GM18505 (cell line): ENCODE results near the gene DNAJC12.
"Not testable (repeated sequence)": the region's sequence is repeated elsewhere in the genome, so short reads cannot be mapped to it uniquely, and the experiment has no call there.

ENCODE experiments used
- ATAC-seq: cut with Tn5 transposase; IDR thresholded peaks from one replicate; pipeline ENCODE4 v1.9.1; 2021; ENCODE audit not compliant: unreplicated experiment
- POLR2A ChIP-seq: IDR thresholded peaks from 4 replicates; pipeline ENCODE4 v1.6.1; 2011; ENCODE audit warnings: borderline replicate concordance; ENCODE audit not compliant: insufficient read depth, insufficient read length; ENCODE audit errors: extremely low read depth

Gene DNAJC12

GRCh38 chr10:67837541-67838314, at the start of gene DNAJC12:
Gene DNAJC12, minus strand, starts transcription at chr10:67838188. Its CDS starts 177 bp downstream, at chr10:67838011.
- ATAC-seq = peak; percentile 90
- no peak for TF ChIP-seq POLR2A

DNA sequence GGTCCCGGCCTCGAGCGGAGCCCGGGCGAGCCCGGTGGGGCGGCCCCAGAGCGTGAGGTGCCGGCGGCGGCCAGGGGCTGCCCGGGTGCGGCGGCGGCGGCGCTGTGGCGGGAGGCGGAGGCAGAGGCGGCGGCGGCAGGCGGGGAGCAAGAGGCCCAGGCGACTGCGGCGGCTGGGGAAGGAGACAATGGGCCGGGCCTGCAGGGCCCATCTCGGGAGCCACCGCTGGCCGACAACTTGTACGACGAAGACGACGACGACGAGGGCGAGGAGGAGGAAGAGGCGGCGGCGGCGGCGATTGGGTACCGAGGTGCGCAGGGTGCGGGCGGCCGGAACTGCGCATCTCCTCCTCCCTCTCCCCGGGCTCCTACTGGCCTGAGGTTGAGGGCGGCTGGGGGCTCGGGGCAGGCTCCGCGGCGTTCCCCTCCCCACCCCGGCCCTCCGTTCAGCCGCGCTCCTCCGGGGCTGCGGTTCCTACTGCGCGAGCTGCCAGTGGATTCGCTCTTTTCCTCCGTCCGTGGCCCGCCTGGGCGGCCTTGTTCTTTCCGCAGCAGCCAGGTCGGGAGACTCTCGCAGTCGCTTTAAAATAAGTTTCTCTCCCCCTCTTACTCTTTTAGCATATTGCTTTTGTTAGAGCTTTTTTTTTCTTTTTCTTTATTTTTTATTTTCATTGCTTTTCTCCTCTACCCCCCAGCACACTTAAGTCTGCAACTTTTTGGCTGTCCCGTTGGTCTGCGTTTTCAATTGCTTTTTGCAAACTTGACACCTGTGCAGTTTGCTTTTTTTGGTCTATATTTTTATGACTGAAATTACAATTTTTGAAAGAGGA, 47.1 kb upstream of the DNAJC12 start:
- ATAC-seq = peak; percentile 66
- peak; percentile 44 for TF ChIP-seq POLR2A

- peak; percentile 88 for ATAC-seq
These were observed 46.4 kb upstream of the DNAJC12 start, which contains the start of gene SIRT1 for GRCh38 chr10:67884313-67884841. Gene SIRT1, plus strand, starts transcription at chr10:67884656. Its CDS starts 66 bp downstream, at chr10:67884722.

GRCh38 chr10:67883710-67884312, 45.8 kb upstream of the DNAJC12 start:
- TF ChIP-seq POLR2A = no peak
- ATAC-seq = no peak

More at GRCh38 chr10:67884313-67884841, 46.4 kb upstream of the DNAJC12 start, which contains the start of gene SIRT1:
- peak; percentile 98 for TF ChIP-seq POLR2A

DNA sequence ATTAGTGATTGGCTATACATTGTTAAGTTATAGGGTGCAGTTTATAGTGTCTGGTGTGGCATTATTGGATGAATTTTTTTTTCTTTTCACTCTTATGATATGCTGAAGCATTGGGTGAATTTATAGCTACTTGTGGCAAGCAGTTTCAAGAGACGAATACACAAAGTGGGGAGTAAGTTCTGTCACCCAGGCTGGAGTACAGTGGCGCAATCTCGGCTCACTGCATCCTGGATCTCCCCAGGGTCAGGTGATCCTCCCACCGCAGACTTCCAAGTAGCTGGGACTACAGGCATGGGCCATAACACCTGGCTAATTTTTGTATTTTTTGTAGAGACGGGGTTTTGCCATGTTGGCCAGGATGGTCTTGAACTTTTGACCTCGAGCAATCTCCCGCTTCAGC, 40.1 kb upstream of the DNAJC12 start:
- no peak for TF ChIP-seq POLR2A

DNA sequence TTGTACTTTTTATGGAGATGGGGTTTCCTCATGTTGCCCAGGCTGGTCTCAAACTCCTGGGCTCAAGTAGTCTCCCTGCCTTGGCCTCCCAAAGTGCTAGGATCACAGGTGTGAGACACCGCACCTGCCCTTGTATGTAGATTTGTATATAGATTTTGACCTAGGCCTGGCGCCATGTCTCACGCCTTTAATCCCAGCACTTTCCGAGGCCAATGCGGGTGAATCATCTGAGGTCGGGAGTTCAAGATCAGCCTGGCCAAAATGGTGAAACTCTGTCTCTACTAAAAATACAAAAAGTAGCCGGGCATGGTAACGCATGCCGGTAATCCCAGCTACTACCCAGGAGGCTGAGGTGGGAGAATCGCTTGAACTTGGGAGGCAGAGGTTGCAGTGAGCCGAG, 39.4 kb upstream of the DNAJC12 start:
- not testable (repeated sequence) for ATAC-seq

More for the DNA sequence above, 40.1 kb upstream of the DNAJC12 start:
- ATAC-seq = no peak

DNA sequence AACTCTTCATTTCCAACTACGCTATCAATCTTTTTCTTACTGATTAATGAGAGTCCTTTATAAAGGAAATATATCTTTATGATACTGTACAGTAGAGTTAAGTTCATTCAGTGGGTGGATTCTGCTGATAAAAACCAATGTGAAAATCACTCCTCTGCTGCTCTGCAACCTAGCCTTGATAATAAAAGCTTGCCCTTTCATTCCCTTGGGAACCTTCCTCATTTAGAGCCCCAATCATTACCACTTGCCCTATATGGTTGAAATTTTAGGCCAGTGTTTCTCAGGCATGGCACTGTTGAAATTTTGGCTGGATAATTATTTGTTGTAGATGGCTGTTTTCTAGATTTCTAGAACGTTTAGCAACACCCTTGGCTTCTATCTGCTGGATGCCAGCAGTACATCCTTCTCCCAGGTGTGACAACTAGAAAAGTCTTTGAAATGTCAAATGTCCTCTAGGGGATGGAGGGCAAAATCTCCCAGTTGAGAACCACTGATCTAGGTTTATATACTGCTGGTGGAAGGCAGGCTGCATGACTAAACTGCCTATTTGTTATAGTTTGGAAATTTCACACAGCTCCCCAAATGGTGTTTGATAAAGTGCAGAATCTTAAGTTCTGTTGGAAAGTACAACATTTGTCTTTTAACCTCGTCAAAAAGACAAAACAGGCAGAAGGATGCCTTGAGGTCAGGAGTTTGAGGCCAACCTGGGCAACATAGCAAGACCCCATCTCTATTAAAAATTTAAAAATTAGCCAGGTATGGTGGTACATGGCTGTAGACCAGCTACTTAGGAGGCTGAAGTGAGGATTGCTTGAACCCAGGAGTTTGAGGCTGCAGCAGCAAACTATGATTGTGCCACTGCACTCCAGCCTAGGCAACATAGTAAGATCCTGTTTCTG, 37.6 kb upstream of the DNAJC12 start:
- TF ChIP-seq POLR2A = no peak
- no peak for ATAC-seq

- ATAC-seq = no peak
- no peak for TF ChIP-seq POLR2A
These were observed 32.0 kb upstream of the DNAJC12 start for GRCh38 chr10:67869996-67870395.

- no peak for ATAC-seq
- TF ChIP-seq POLR2A = no peak
These were observed 30.1 kb upstream of the DNAJC12 start for GRCh38 chr10:67868132-67868531.

DNA sequence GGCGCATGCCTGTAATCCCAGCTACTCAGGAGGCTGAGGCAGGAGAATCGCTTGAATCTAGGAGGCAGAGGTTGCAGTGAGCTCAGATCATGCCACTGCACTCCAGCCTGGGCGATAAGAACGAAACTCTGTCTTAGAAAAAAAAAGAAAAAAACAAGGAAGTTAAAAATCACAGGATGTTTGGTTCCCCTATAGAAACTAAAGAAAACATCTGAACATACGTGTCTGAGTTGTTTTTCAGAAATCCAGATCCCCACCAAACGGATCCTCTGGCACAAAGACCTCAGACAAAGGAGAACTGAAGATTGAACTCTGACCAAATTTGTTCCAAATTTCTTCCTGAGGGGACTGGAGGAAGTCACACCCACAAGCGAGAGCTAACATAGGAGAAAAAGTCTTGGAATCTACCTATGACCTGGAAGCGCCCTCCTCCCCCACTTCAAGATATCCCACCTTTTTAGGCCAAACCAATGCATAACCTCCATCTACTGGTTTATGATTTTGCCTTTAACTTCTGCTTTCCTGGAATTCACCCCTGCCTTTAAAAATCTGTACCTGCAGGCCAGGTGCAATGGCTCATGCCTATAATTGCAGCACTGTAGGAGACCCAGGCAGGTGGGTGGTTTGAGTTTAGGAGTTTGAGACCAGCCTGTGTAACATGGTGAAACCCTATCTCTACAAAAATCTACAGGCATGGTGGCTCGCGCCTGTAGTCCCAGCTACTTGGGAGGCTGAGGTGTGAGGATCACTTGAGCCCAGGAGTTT, 26.8 kb upstream of the DNAJC12 start:
- ATAC-seq = no peak
- no peak for TF ChIP-seq POLR2A

DNA sequence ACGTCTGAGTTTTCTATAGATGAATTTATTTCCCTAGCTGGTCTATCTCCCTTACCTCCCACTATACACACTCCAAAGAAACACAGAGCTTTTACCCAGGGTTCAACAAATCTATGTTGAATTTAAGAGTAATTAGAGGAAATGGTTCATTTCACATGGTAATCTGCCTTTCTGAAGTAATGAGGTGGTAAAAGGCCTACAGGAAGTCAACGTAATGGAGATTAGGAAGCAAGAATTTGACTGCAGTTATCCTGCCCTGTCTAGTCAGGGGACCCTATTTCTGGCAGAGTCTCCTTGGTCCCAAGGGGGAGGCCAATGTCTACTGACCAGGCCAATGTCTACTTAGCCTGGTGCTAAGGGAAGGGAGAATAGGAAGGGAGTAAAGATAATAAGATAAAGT, 25.1 kb upstream of the DNAJC12 start:
- ATAC-seq = no peak
- TF ChIP-seq POLR2A = no peak
